Upper lobe of left lung (tissue), 4 donors: ENCODE data around the gene CTSG.

Experiments used
- EP300 ChIP-seq, 4 donors: sonication (generic); formaldehyde crosslinking; IDR thresholded peaks; one replicate each; pipeline ENCODE4 v1.5.1; 2017; ENCODE audit warnings: antibody characterized with exemption in 4 of 4, control low read depth in 2 of 4
- POLR2A ChIP-seq, 4 donors: fragments of 450-650 bp; IDR thresholded peaks; one replicate each; pipeline ENCODE4 v1.5.1; 2016 to 2017; ENCODE audit warnings: antibody characterized with exemption in 4 of 4, mild to moderate bottlenecking in 2 of 4
- POLR2AphosphoS5 ChIP-seq, 2 donors: sonication (generic); formaldehyde crosslinking; IDR thresholded peaks; one replicate each; pipeline ENCODE4 v1.5.1; 2017; ENCODE audit warnings: antibody characterized with exemption in 2 of 2
- TF ChIP-seq, protein P1 (sequence below), 6 experiments: fragments of 450-650 bp in 4 of 6; fragments of 200-600 bp in 2 of 6; sonication (generic) in 2 of 6; IDR thresholded peaks; one replicate each; pipeline ENCODE4 v1.5.1; 2016 to 2019; ENCODE audit warnings: antibody characterized with exemption in 6 of 6

DNA sequence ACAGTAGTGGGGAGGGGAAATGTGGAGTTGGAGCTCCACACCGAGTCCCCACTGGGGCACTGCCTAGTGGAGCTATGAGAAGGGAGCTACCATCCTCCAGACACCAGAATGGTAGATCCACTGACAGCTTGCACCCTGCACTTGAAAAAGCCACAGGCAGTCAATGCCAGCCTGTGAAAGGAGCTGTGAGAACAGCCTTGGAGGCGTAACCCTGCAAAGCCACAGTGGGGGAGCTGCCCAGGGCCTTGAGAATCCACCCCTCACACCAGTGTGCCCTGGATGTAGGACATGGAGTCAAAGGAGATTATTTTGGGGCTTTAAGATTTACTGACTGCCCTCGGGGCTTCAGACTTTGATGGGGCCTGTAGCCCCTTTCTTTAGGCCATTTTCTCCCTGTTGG is 12.5 kb downstream of the CTSG start:
- TF ChIP-seq POLR2A (IDR thresholded peaks at IDR 0.05): no peak
- TF ChIP-seq, protein P1, sequence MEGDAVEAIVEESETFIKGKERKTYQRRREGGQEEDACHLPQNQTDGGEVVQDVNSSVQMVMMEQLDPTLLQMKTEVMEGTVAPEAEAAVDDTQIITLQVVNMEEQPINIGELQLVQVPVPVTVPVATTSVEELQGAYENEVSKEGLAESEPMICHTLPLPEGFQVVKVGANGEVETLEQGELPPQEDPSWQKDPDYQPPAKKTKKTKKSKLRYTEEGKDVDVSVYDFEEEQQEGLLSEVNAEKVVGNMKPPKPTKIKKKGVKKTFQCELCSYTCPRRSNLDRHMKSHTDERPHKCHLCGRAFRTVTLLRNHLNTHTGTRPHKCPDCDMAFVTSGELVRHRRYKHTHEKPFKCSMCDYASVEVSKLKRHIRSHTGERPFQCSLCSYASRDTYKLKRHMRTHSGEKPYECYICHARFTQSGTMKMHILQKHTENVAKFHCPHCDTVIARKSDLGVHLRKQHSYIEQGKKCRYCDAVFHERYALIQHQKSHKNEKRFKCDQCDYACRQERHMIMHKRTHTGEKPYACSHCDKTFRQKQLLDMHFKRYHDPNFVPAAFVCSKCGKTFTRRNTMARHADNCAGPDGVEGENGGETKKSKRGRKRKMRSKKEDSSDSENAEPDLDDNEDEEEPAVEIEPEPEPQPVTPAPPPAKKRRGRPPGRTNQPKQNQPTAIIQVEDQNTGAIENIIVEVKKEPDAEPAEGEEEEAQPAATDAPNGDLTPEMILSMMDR (IDR thresholded peaks at IDR 0.05): no peak
- no peak for TF ChIP-seq EP300 (IDR thresholded peaks at IDR 0.05)
- TF ChIP-seq POLR2AphosphoS5 (IDR thresholded peaks at IDR 0.05): no peak
